GM23338 (cell line): ENCODE data around the gene BMP3. TPM values are rescaled to one million over a fixed set of nuclear protein-coding genes. Genes with fewer than 3 reads are reported as not detected.

ENCODE experiments used
- ATAC-seq: fragments of 200-7000 bp; cut with Tn5 transposase; 3 replicates; pipeline ENCODE4 v1.9.1; 2020
- DNase-seq: peaks from one replicate; pipeline ENCODE4 v3.0.0-alpha.2; 2015; ENCODE audit warnings: low spot score
- H2AFZ ChIP-seq: fragments of 200-600 bp; sonication (generic); 2 replicates; pipeline ENCODE4 v1.8.0; 2016; ENCODE audit warnings: antibody characterized with exemption, mild to moderate bottlenecking, moderate library complexity
- H3F3A ChIP-seq: fragments of 200-600 bp; sonication (generic); replicated peaks from 2 replicates; pipeline ENCODE4 v1.8.0; 2017; ENCODE audit warnings: antibody characterized with exemption, mixed run types, low read depth
- H3K27ac ChIP-seq: fragments of 200-600 bp; sonication (generic); 2 replicates; pipeline ENCODE4 v1.6.1; 2016; ENCODE audit warnings: low read depth
- H3K27me3 ChIP-seq: fragments of 200-600 bp; sonication (generic); 2 replicates; pipeline ENCODE4 v1.8.0; 2016; ENCODE audit warnings: mild to moderate bottlenecking, mixed run types, moderate library complexity; ENCODE audit not compliant: insufficient read depth
- H3K36me3 ChIP-seq: fragments of 200-600 bp; sonication (generic); 2 replicates; pipeline ENCODE4 v1.8.0; 2016; ENCODE audit warnings: mild to moderate bottlenecking; ENCODE audit not compliant: insufficient read depth
- H3K4me1 ChIP-seq: fragments of 200-600 bp; sonication (generic); 2 replicates; pipeline ENCODE4 v1.8.0; 2016; ENCODE audit warnings: mild to moderate bottlenecking, moderate library complexity; ENCODE audit not compliant: insufficient read depth
- H3K4me2 ChIP-seq: fragments of 200-600 bp; sonication (generic); 2 replicates; pipeline ENCODE4 v1.7.1; 2017; ENCODE audit warnings: mixed run types
- H3K4me3 ChIP-seq: fragments of 200-600 bp; sonication (generic); 2 replicates; pipeline ENCODE4 v1.6.1; 2016; ENCODE audit warnings: mixed run types
- H3K79me2 ChIP-seq: fragments of 200-600 bp; sonication (generic); replicated peaks from 2 replicates; pipeline ENCODE4 v1.8.0; 2017; ENCODE audit warnings: mild to moderate bottlenecking; ENCODE audit not compliant: insufficient read depth
- H3K9me2 ChIP-seq: fragments of 200-600 bp; sonication (generic); 2 replicates; pipeline ENCODE4 v1.8.0; 2017; ENCODE audit not compliant: insufficient read depth
- H4K20me1 ChIP-seq: fragments of 200-600 bp; sonication (generic); replicated peaks from 2 replicates; pipeline ENCODE4 v1.8.0; 2017; ENCODE audit warnings: mild to moderate bottlenecking; ENCODE audit not compliant: insufficient read depth
- H3K27ac Mint-ChIP-seq: 2 replicates; pipeline ENCODE4 v1.8.0; 2020; ENCODE audit warnings: inconsistent platforms, mild to moderate bottlenecking, moderate library complexity, mixed read lengths
- H3K27me3 Mint-ChIP-seq: 3 replicates; pipeline ENCODE4 v1.8.0; 2022; ENCODE audit warnings: low read depth, mild to moderate bottlenecking, moderate library complexity, mixed read lengths, inconsistent platforms; ENCODE audit not compliant: insufficient read depth, poor library complexity
- H3K36me3 Mint-ChIP-seq: 3 replicates; pipeline ENCODE4 v1.8.0; 2021; ENCODE audit warnings: low read depth, mild to moderate bottlenecking, inconsistent platforms, moderate library complexity, mixed read lengths
- H3K4me1 Mint-ChIP-seq: 3 replicates; pipeline ENCODE4 v1.8.0; 2020; ENCODE audit warnings: mild to moderate bottlenecking, inconsistent platforms, mixed read lengths
- H3K4me3 Mint-ChIP-seq: 3 replicates; pipeline ENCODE4 v1.8.0; 2021; ENCODE audit warnings: moderate library complexity, mild to moderate bottlenecking, inconsistent platforms, mixed read lengths
- H3K9me3 Mint-ChIP-seq: 3 replicates; pipeline ENCODE4 v1.8.0; 2020; ENCODE audit warnings: moderate library complexity, mild to moderate bottlenecking, inconsistent platforms, mixed read lengths
- CREB1 ChIP-seq: fragments of 250-450 bp; sonication (Bioruptor Pico); IDR thresholded peaks from 2 replicates; pipeline ENCODE4 v1.5.0; 2020; ENCODE audit warnings: low read depth, mild to moderate bottlenecking, moderate library complexity
- CTCF ChIP-seq, 2 experiments: fragments of 200-600 bp in 1 of 2; sonication (generic) in 1 of 2; conservative IDR thresholded peaks; 2 replicates each; pipeline versions ENCODE4 v1.5.1 to v1.6.1; 2016 to 2017; ENCODE audit warnings: antibody characterized with exemption in 2 of 2, low read depth in 2 of 2, mild to moderate bottlenecking in 2 of 2, moderate library complexity in 1 of 2
- ETS1 ChIP-seq: IDR thresholded peaks from 2 replicates; pipeline ENCODE4 v1.6.1; 2016; ENCODE audit warnings: antibody characterized with exemption
- EZH2 ChIP-seq: fragments of 200-600 bp; sonication (generic); IDR thresholded peaks from one replicate; pipeline ENCODE4 v1.8.0; 2017; ENCODE audit warnings: antibody characterized with exemption, mild to moderate bottlenecking, low read depth; ENCODE audit not compliant: unreplicated experiment
- EZH2phosphoT487 ChIP-seq: fragments of 200-600 bp; sonication (generic); IDR thresholded peaks from one replicate; pipeline ENCODE4 v1.8.1; 2018; ENCODE audit warnings: antibody characterized with exemption; ENCODE audit not compliant: unreplicated experiment
- JUNB ChIP-seq: IDR thresholded peaks from one replicate; pipeline ENCODE4 v1.6.1; 2016; ENCODE audit warnings: antibody characterized with exemption; ENCODE audit not compliant: unreplicated experiment
- NANOG ChIP-seq: IDR thresholded peaks from 2 replicates; pipeline ENCODE4 v1.6.1; 2016; ENCODE audit warnings: antibody characterized with exemption, borderline replicate concordance
- POLR2AphosphoS5 ChIP-seq: IDR thresholded peaks from 2 replicates; pipeline ENCODE4 v1.6.1; 2016; ENCODE audit warnings: antibody characterized with exemption, low read depth
- REST ChIP-seq: IDR thresholded peaks from one replicate; pipeline ENCODE4 v1.6.1; 2018; ENCODE audit warnings: antibody characterized with exemption; ENCODE audit not compliant: unreplicated experiment
- STAT1 ChIP-seq: IDR thresholded peaks from one replicate; pipeline ENCODE4 v1.6.1; 2016; ENCODE audit warnings: antibody characterized with exemption; ENCODE audit not compliant: unreplicated experiment
- ZNF114 ChIP-seq: fragments of 250-450 bp; sonication (Bioruptor Pico); IDR thresholded peaks from 2 replicates; pipeline ENCODE4 v1.5.0; 2020; ENCODE audit warnings: mild to moderate bottlenecking, moderate library complexity
- ZNF331 ChIP-seq: fragments of 250-450 bp; sonication (Bioruptor Pico); IDR thresholded peaks from 2 replicates; pipeline ENCODE4 v1.5.0; 2020; ENCODE audit warnings: low read depth, mild to moderate bottlenecking, moderate library complexity
- ZNF462 ChIP-seq: fragments of 250-450 bp; sonication (Bioruptor Pico); IDR thresholded peaks from 2 replicates; pipeline ENCODE4 v1.5.0; 2020; ENCODE audit warnings: mild to moderate bottlenecking, moderate library complexity
- polyA plus RNA-seq: library from polyadenylated mRNA; unstranded; fragments of >200 nt; fragmentation: Nextera tagmentation; extraction: Ambion mirVana; gene quantifications from 2 replicates; pipeline ENCODE4 v1.2.1, GENCODE V29; 2016
- total RNA-seq: library from RNA; depleted of rRNA; stranded (reverse); fragments of >200 nt; shearing (Covaris generic); gene quantifications from 2 replicates; pipeline ENCODE4 v1.2.3, GENCODE V29; 2014

The BMP3 gene
- total and polyA plus RNA-seq, 2 experiments from 2014 or later: 0.10 TPM; not detected in 1

- Mint-ChIP-seq H3K4me1 (peaks cover 5% of the 10 kb centered on the region; the same call in 2 of the 3 replicates), H3K9me3 (no peaks in the 10 kb centered on the region), H3K27me3 (no peaks in the 10 kb centered on the region), H3K36me3 (no peaks in the 10 kb centered on the region), H3K27ac (no peak overlapping the region), H3K4me3 (no peak overlapping the region)
- Histone ChIP-seq H3K4me1 (peaks cover 5% of the 10 kb centered on the region; the same call in 1 of the 2 replicates), H2AFZ (no peak overlapping the region), H3K27me3 (no peaks in the 10 kb centered on the region), H3K79me2 (no peaks in the 10 kb centered on the region), H3K36me3 (no peaks in the 10 kb centered on the region), H3K27ac (no peak overlapping the region), H3K4me2 (no peak overlapping the region), H3K9me2 (peaks cover 5% of the 10 kb centered on the region; the same call in 1 of the 2 replicates), H3F3A (no peaks in the 10 kb centered on the region), H3K4me3 (no peak overlapping the region), H4K20me1 (no peaks in the 10 kb centered on the region)
- no peak for TF ChIP-seq CREB1 (CRISPR knock-in tag)
- no peak for TF ChIP-seq ZNF331 (CRISPR knock-in tag)
- no peak for TF ChIP-seq STAT1
- TF ChIP-seq ZNF114 (CRISPR knock-in tag): no peak
- TF ChIP-seq REST: no peak
- TF ChIP-seq CTCF (conservative IDR thresholded peaks at IDR 0.05; ENCODE audit: low read depth in 2 of 2): no peak
- no peak for TF ChIP-seq NANOG
- TF ChIP-seq ZNF462 (CRISPR knock-in tag): no peak
- TF ChIP-seq POLR2AphosphoS5: no peak
- TF ChIP-seq EZH2: no peak
- no peak for TF ChIP-seq ETS1
- no peak for TF ChIP-seq JUNB
- TF ChIP-seq EZH2phosphoT487: no peak
- ATAC-seq (no peak), DNase-seq (no peak)
Observed at GRCh38 chr4:81049330-81049729, 18.8 kb downstream of the BMP3 start.
